Activated CD4-positive, alpha-beta T cell treated with anti-CD3 and anti-CD28 coated beads, Interleukin-2, amount 50 U/mL, for 48 hours (primary cell): ENCODE measurements around the gene HAPSTR1.
A peak's percentile ranks its signal among the peaks of the same experiment; 100 is the strongest.
"Not testable (repeated sequence)": the region's sequence is repeated elsewhere in the genome, so short reads cannot be mapped to it uniquely, and the experiment has no call there.

Experiments used
- DNase-seq, 2 experiments: peaks; one replicate each; pipeline ENCODE4 v3.0.0-alpha.2; 2020

HAPSTR1 gene

GRCh38 chr16:9072806-9073341 is 18.6 kb upstream of the HAPSTR1 start:
- DNase-seq: peak; percentile 39 to 53

GRCh38 chr16:9075299-9076071 is 16.0 kb upstream of the HAPSTR1 start:
- no peak for DNase-seq

- peak; percentile 37 to 48 for DNase-seq
These were observed 14.2 kb upstream of the HAPSTR1 start for GRCh38 chr16:9077091-9077809.

GRCh38 chr16:9078467-9079429 is 12.7 kb upstream of the HAPSTR1 start:
- DNase-seq: peak in 1 of 2 experiments; percentile 50

- DNase-seq: no peak
These were observed 12.0 kb upstream of the HAPSTR1 start for GRCh38 chr16:9079430-9079812.

- DNase-seq: no peak
These were observed 10.3 kb upstream of the HAPSTR1 start for GRCh38 chr16:9081158-9081557.

GRCh38 chr16:9081843-9082242 is 9.6 kb upstream of the HAPSTR1 start:
- DNase-seq: no peak

- no peak for DNase-seq
These were observed 9.0 kb upstream of the HAPSTR1 start for GRCh38 chr16:9082422-9082821.

GRCh38 chr16:9087733-9088132 is 3.7 kb upstream of the HAPSTR1 start:
- not testable (repeated sequence) for DNase-seq

GRCh38 chr16:9088848-9089247 is 2.6 kb upstream of the HAPSTR1 start:
- DNase-seq: no peak

- DNase-seq: no peak
These were observed 1.8 kb upstream of the HAPSTR1 start for GRCh38 chr16:9089660-9090059.

GRCh38 chr16:9090101-9090959 is 1.1 kb upstream of the HAPSTR1 start:
- peak; percentile 59 to 62 for DNase-seq

GRCh38 chr16:9091867-9092281 is 430 bp downstream of the HAPSTR1 start:
- peak; percentile 44 to 53 for DNase-seq

GRCh38 chr16:9092282-9092977 is 986 bp downstream of the HAPSTR1 start:
- DNase-seq: peak; percentile 51 to 62

GRCh38 chr16:9092978-9093344 is 1.5 kb downstream of the HAPSTR1 start:
- DNase-seq: peak; percentile 36 to 47

- no peak for DNase-seq
These were observed 2.8 kb downstream of the HAPSTR1 start for GRCh38 chr16:9094011-9094846.

GRCh38 chr16:9095171-9095570 is 3.7 kb downstream of the HAPSTR1 start:
- DNase-seq: no peak

GRCh38 chr16:9095656-9096397 is 4.4 kb downstream of the HAPSTR1 start:
- no peak for DNase-seq

- no peak for DNase-seq
These were observed 5.0 kb downstream of the HAPSTR1 start for GRCh38 chr16:9096416-9096952.
